HEK293 (cell line): ENCODE data around the gene TAF15.

Experiments used
- CTCF ChIP-seq: fragments of 450-650 bp; formaldehyde crosslinking; IDR thresholded peaks from 2 replicates; pipeline ENCODE4 v1.5.1; 2016; ENCODE audit warnings: missing biosample characterization, missing genetic modification characterization
- MYNN ChIP-seq: fragments of 450-650 bp; formaldehyde crosslinking; IDR thresholded peaks from 2 replicates; pipeline ENCODE4 v1.5.1; 2016; ENCODE audit warnings: missing biosample characterization, missing genetic modification characterization, borderline replicate concordance
- PRDM4 ChIP-seq: fragments of 450-650 bp; formaldehyde crosslinking; IDR thresholded peaks from 2 replicates; pipeline ENCODE4 v1.5.1; 2017; ENCODE audit warnings: missing biosample characterization, missing genetic modification characterization
- TRIM28 ChIP-seq: IDR thresholded peaks from 2 replicates; pipeline ENCODE4 v1.6.1; 2011; ENCODE audit warnings: low read length, control low read depth, borderline replicate concordance
- ZBTB17 ChIP-seq: fragments of 450-650 bp; formaldehyde crosslinking; IDR thresholded peaks from 2 replicates; pipeline ENCODE4 v1.5.1; 2016; ENCODE audit warnings: missing biosample characterization, missing genetic modification characterization
- ZBTB26 ChIP-seq: fragments of 450-650 bp; formaldehyde crosslinking; optimal IDR thresholded peaks from 2 replicates; pipeline ENCODE3; 2016; ENCODE audit warnings: missing biosample characterization, mild to moderate bottlenecking, missing genetic modification characterization
- ZFP37 ChIP-seq: fragments of 450-650 bp; formaldehyde crosslinking; IDR thresholded peaks from 2 replicates; pipeline ENCODE4 v1.5.1; 2016; ENCODE audit warnings: missing biosample characterization, missing genetic modification characterization
- ZNF138 ChIP-seq: fragments of 450-650 bp; formaldehyde crosslinking; IDR thresholded peaks from 2 replicates; pipeline ENCODE4 v1.5.1; 2016; ENCODE audit warnings: missing biosample characterization, missing genetic modification characterization, borderline replicate concordance
- ZNF18 ChIP-seq: fragments of 450-650 bp; formaldehyde crosslinking; IDR thresholded peaks from 2 replicates; pipeline ENCODE4 v1.5.1; 2016; ENCODE audit warnings: missing biosample characterization, missing genetic modification characterization
- ZNF214 ChIP-seq: fragments of 450-650 bp; formaldehyde crosslinking; IDR thresholded peaks from 2 replicates; pipeline ENCODE4 v1.5.1; 2017; ENCODE audit warnings: missing biosample characterization, mild to moderate bottlenecking, missing genetic modification characterization, borderline replicate concordance
- ZNF280D ChIP-seq: fragments of 450-650 bp; formaldehyde crosslinking; IDR thresholded peaks from 2 replicates; pipeline ENCODE4 v1.5.1; 2016; ENCODE audit warnings: missing biosample characterization, missing genetic modification characterization
- ZNF580 ChIP-seq: fragments of 450-650 bp; formaldehyde crosslinking; IDR thresholded peaks from 2 replicates; pipeline ENCODE4 v1.5.1; 2016; ENCODE audit warnings: missing biosample characterization, missing genetic modification characterization
- ZSCAN5A ChIP-seq: fragments of 450-650 bp; formaldehyde crosslinking; IDR thresholded peaks from 2 replicates; pipeline ENCODE4 v1.5.1; 2016; ENCODE audit warnings: missing biosample characterization, missing genetic modification characterization

GRCh38 chr17:35801583-35802224, 7.6 kb upstream of the TAF15 start:
- TF ChIP-seq ZNF214 (tag by site-specific recombination) = no peak
- no peak for TF ChIP-seq ZNF138
- TF ChIP-seq CTCF (tag by site-specific recombination) = no peak
- TF ChIP-seq TRIM28 = no peak
- TF ChIP-seq ZBTB26 (tag by site-specific recombination) = no peak
- no peak for TF ChIP-seq ZNF280D (tag by site-specific recombination)
- no peak for TF ChIP-seq PRDM4 (tag by site-specific recombination)
- no peak for TF ChIP-seq ZNF580
- TF ChIP-seq ZNF18 = no peak
- TF ChIP-seq MYNN (tag by site-specific recombination) = no peak
- TF ChIP-seq ZFP37 (tag by site-specific recombination) = no peak
- no peak for TF ChIP-seq ZSCAN5A (tag by site-specific recombination)
- no peak for TF ChIP-seq ZBTB17
